Measurements from ENCODE around the gene APBA2.

DNA sequence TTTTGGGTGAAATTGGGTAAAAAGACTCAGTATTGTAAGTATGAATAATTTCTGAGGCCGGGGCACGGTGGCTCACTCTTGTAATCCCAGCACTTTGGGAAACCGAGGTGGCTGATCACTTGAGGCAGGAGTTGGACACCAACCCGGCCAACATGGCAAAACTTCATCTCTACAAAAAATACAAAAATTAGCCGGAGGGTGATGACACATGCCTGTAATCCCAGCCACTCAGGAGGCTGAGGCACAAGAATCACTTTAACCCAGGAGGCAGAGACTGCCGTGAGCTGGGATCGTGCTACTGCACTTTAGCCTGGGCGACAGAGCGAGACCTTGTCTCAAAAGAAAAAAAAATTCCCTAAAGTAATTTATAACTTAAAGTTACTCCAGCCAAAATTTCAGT, 162.2 kb downstream of the APBA2 start:
- TF ChIP-seq ZNF184 (tag by site-specific recombination; IDR thresholded peaks at IDR 0.05) = no peak
- TF ChIP-seq, protein P1, sequence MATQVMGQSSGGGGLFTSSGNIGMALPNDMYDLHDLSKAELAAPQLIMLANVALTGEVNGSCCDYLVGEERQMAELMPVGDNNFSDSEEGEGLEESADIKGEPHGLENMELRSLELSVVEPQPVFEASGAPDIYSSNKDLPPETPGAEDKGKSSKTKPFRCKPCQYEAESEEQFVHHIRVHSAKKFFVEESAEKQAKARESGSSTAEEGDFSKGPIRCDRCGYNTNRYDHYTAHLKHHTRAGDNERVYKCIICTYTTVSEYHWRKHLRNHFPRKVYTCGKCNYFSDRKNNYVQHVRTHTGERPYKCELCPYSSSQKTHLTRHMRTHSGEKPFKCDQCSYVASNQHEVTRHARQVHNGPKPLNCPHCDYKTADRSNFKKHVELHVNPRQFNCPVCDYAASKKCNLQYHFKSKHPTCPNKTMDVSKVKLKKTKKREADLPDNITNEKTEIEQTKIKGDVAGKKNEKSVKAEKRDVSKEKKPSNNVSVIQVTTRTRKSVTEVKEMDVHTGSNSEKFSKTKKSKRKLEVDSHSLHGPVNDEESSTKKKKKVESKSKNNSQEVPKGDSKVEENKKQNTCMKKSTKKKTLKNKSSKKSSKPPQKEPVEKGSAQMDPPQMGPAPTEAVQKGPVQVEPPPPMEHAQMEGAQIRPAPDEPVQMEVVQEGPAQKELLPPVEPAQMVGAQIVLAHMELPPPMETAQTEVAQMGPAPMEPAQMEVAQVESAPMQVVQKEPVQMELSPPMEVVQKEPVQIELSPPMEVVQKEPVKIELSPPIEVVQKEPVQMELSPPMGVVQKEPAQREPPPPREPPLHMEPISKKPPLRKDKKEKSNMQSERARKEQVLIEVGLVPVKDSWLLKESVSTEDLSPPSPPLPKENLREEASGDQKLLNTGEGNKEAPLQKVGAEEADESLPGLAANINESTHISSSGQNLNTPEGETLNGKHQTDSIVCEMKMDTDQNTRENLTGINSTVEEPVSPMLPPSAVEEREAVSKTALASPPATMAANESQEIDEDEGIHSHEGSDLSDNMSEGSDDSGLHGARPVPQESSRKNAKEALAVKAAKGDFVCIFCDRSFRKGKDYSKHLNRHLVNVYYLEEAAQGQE (tag by site-specific recombination; IDR thresholded peaks at IDR 0.05) = no peak
- TF ChIP-seq, protein P2, sequence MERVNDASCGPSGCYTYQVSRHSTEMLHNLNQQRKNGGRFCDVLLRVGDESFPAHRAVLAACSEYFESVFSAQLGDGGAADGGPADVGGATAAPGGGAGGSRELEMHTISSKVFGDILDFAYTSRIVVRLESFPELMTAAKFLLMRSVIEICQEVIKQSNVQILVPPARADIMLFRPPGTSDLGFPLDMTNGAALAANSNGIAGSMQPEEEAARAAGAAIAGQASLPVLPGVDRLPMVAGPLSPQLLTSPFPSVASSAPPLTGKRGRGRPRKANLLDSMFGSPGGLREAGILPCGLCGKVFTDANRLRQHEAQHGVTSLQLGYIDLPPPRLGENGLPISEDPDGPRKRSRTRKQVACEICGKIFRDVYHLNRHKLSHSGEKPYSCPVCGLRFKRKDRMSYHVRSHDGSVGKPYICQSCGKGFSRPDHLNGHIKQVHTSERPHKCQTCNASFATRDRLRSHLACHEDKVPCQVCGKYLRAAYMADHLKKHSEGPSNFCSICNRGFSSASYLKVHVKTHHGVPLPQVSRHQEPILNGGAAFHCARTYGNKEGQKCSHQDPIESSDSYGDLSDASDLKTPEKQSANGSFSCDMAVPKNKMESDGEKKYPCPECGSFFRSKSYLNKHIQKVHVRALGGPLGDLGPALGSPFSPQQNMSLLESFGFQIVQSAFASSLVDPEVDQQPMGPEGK (tag by site-specific recombination; IDR thresholded peaks at IDR 0.05) = no peak
- TF ChIP-seq, protein P3, sequence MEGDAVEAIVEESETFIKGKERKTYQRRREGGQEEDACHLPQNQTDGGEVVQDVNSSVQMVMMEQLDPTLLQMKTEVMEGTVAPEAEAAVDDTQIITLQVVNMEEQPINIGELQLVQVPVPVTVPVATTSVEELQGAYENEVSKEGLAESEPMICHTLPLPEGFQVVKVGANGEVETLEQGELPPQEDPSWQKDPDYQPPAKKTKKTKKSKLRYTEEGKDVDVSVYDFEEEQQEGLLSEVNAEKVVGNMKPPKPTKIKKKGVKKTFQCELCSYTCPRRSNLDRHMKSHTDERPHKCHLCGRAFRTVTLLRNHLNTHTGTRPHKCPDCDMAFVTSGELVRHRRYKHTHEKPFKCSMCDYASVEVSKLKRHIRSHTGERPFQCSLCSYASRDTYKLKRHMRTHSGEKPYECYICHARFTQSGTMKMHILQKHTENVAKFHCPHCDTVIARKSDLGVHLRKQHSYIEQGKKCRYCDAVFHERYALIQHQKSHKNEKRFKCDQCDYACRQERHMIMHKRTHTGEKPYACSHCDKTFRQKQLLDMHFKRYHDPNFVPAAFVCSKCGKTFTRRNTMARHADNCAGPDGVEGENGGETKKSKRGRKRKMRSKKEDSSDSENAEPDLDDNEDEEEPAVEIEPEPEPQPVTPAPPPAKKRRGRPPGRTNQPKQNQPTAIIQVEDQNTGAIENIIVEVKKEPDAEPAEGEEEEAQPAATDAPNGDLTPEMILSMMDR (tag by site-specific recombination; IDR thresholded peaks at IDR 0.05) = no peak
- TF ChIP-seq, protein P4, sequence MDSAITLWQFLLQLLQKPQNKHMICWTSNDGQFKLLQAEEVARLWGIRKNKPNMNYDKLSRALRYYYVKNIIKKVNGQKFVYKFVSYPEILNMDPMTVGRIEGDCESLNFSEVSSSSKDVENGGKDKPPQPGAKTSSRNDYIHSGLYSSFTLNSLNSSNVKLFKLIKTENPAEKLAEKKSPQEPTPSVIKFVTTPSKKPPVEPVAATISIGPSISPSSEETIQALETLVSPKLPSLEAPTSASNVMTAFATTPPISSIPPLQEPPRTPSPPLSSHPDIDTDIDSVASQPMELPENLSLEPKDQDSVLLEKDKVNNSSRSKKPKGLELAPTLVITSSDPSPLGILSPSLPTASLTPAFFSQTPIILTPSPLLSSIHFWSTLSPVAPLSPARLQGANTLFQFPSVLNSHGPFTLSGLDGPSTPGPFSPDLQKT (IDR thresholded peaks at IDR 0.05; ENCODE audit: borderline replicate concordance, low read depth, low read length) = no peak
- TF ChIP-seq ZNF561 (tag by site-specific recombination; IDR thresholded peaks at IDR 0.05; ENCODE audit: borderline replicate concordance) = no peak
- TF ChIP-seq ZNF311 (tag by site-specific recombination; IDR thresholded peaks at IDR 0.05; ENCODE audit: borderline replicate concordance) = no peak
- no peak for TF ChIP-seq ZNF138 (tag by site-specific recombination; IDR thresholded peaks at IDR 0.05; ENCODE audit: borderline replicate concordance)
- no peak for TF ChIP-seq ZNF530 (tag by site-specific recombination; IDR thresholded peaks at IDR 0.05; ENCODE audit: low read depth)
